ENCODE measurements around the gene ZC2HC1B. TPM values are rescaled to one million over a fixed set of nuclear protein-coding genes. Genes with fewer than 3 reads are reported as not detected.
"Not testable (repeated sequence)": the region's sequence is repeated elsewhere in the genome, so short reads cannot be mapped to it uniquely, and the experiment has no call there.

ZC2HC1B gene
- polyA plus RNA-seq, 4 donors: not detected

DNA sequence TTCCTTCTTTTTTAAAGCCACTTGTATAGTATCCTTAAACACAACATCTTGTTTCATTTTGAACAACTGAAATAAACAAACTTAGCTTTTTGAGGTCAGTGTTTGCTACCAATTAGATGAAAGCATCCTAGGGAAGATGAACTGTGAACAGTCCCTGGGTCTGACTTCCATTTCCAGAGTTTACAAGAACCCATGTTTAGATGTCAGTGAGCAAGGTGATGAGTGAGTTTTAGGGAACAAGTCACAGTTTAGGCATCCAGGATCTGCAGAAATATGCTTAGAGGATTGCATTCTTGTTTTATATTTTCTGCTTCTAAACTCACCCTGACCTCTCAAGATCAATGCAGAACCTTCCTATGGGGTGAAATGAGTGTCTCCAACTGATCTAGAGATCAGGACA is 3.0 kb downstream of the ZC2HC1B start:
- no peak for DNase-seq (ENCODE audit: low read depth in 4 of 4, low spot score in 3 of 4)

- DNase-seq (ENCODE audit: low read depth in 4 of 4, low spot score in 3 of 4): not testable (repeated sequence)
Measured at GRCh38 chr6:143868808-143869207, 4.5 kb downstream of the ZC2HC1B start.

- DNase-seq (ENCODE audit: low read depth in 4 of 4, low spot score in 3 of 4): not testable (repeated sequence)
Measured at GRCh38 chr6:143871202-143871730, 7.0 kb downstream of the ZC2HC1B start.

GRCh38 chr6:143872201-143872600 is 7.9 kb downstream of the ZC2HC1B start:
- DNase-seq (ENCODE audit: low read depth in 4 of 4, low spot score in 3 of 4): no peak

- not testable (repeated sequence) for DNase-seq (ENCODE audit: low read depth in 4 of 4, low spot score in 3 of 4)
Measured at GRCh38 chr6:143873600-143873999, 9.3 kb downstream of the ZC2HC1B start.

GRCh38 chr6:143874503-143874902 is 10.2 kb downstream of the ZC2HC1B start:
- DNase-seq (ENCODE audit: low read depth in 4 of 4, low spot score in 3 of 4): not testable (repeated sequence)

DNA sequence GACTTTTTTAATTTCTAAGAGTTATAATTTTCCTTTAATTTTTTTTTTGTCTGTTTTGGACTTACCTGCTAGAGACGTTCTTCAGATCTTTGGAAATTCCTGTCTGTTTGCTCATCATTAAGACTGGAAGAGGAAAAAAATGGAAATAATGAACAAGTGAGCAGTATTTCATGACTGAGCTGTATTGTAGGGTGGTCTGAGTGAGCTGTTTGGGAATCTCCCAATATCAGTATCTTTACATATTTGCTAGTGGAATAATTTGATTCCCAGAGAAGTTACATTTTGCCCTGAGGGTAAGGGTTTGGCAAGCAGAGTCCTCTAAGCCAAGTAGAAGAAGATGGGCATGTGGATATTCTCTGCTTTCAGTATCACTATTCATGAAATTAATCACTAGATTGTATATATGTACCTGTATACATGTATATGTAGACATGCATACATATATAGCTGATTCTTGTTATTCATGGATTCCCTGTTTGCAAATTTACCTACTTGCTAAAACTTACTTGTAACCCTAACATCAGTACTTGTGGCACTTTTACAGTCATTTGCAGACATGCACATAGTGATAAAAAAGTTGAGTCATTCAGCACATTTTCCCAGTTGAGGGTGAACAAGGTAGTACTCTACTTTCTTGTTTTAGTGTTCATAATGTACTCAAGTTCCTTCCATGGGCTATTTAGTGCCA is 13.5 kb downstream of the ZC2HC1B start:
- no peak for DNase-seq (ENCODE audit: low read depth in 4 of 4, low spot score in 3 of 4)

GRCh38 chr6:143878272-143878760 is 14.0 kb downstream of the ZC2HC1B start:
- no peak for DNase-seq (ENCODE audit: low read depth in 4 of 4, low spot score in 3 of 4)

- no peak for DNase-seq (ENCODE audit: low read depth in 4 of 4, low spot score in 3 of 4)
Measured at GRCh38 chr6:143880412-143880811, 16.1 kb downstream of the ZC2HC1B start.

- no peak for DNase-seq (ENCODE audit: low read depth in 4 of 4, low spot score in 3 of 4)
Measured at GRCh38 chr6:143882401-143882930, 18.2 kb downstream of the ZC2HC1B start.

DNA sequence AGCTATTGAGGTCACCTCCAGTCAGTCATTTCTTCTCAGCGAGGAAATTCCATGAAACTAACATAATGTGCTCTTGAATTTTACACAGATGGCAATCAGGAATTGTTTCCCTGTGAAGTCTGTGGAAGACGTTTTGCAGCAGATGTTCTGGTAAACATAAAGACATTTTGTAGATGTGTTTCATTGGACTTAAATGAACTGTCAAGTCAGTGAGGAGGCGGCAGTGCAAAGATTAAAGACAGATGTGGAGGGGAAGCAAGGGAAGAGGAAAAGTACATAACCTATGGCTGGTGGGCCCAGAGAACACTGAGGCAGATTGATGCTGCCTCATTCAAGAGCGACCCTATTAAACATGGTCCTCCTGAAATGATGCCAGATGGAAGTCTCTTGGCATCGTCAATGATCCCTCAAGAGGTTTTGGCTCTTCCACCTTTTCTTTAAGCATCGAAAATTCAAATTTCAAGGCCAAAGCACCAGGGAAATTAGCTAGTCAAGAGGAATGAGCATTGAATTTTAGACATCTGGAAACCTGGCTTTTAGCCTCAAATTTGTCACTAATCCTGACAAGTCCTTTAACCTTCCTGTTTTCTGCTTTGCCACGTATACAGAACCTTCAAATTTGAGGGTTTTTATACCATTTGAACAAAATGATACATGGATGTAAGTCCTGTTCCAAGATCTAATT is 20.1 kb downstream of the ZC2HC1B start:
- DNase-seq (ENCODE audit: low read depth in 4 of 4, low spot score in 3 of 4): no peak

DNA sequence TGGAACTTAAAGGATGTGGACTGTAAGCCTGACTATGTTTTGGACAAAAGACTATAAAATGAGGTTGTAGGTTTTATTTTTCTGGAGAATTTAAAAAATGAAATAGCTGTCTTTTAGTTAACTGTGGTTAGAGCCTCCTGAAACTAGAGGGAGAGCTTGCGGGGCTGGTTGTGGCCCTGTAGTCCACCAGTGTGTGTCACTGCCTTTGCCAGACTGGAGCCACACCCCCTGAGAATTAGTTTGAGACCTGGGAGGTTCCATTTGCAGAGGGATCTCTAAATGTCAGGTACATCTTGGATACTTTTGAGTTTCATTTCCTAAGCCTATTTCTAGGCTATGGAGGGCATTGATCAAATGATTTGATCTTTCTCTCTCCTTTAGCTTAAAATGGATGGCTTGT is 20.8 kb downstream of the ZC2HC1B start:
- no peak for DNase-seq (ENCODE audit: low read depth in 4 of 4, low spot score in 3 of 4)

GRCh38 chr6:143894655-143895054 is 30.4 kb downstream of the ZC2HC1B start:
- no peak for DNase-seq (ENCODE audit: low read depth in 4 of 4, low spot score in 3 of 4)

GRCh38 chr6:143896126-143896860 is 32.0 kb downstream of the ZC2HC1B start:
- DNase-seq (ENCODE audit: low read depth in 4 of 4, low spot score in 3 of 4): no peak

DNA sequence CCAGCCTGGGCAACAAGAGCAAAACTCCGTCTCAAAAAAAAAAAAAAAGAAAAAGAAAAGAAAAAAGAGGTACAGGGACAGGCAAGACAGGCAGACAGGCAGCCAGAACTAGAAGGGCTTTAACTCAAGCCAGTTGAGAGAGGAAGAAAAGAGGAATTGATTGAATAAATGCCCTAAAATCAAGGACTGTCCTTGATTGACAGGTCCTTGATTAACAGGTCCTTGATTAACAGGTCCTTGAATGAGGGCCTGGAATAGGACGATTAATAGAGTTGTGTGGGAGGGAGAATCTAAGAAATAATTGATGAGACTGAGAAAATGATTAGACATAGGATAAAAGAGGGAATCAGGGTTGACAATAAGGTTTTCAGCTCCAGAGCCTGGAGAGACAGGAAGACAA is 36.1 kb downstream of the ZC2HC1B start:
- DNase-seq (ENCODE audit: low read depth in 4 of 4, low spot score in 3 of 4): no peak

GRCh38 chr6:143901885-143902750 is 37.8 kb downstream of the ZC2HC1B start:
- peak; percentile 68 to 80 (median 77) for DNase-seq (ENCODE audit: low read depth in 4 of 4, low spot score in 3 of 4)

DNA sequence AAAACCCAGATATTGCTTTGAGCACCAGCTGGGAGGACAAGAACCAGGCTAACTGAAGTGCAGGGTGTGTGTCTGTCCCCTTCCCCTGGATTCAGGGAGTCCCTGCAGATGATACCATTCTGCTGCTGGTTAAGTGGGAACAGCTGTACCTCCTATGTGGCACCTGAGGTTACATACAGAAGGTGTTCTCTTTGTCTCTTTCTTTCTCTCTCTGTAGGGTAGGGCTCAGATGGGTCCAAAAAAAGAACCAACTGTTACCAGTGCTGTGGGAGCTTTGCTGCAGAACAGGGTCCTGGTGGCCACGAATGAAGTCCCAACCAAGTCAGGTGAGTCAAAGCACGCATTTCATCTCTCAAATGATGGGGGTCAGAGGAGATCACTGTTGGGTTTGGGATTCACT is 38.6 kb downstream of the ZC2HC1B start:
- no peak for DNase-seq (ENCODE audit: low read depth in 4 of 4, low spot score in 3 of 4)

DNA sequence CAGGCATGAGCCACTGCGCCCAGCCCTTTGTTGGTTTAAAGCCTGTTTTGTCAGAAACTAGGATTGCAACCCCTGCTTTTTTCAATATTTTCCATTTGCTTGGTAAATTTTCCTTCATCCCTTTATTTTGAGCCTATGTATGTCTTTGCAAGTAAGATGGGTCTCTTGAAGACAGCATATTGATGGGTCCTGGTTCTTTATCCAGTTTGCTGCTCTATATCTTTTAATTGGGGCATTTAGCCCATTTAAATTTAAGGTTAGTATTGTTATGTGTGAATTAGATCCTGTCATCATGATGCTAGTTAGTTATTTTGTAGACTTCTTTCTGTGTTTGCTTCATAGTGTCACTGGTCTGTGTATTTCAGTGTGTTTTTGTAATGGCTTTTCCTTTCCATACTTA is 46.8 kb downstream of the ZC2HC1B start:
- no peak for DNase-seq (ENCODE audit: low read depth in 4 of 4, low spot score in 3 of 4)

DNA sequence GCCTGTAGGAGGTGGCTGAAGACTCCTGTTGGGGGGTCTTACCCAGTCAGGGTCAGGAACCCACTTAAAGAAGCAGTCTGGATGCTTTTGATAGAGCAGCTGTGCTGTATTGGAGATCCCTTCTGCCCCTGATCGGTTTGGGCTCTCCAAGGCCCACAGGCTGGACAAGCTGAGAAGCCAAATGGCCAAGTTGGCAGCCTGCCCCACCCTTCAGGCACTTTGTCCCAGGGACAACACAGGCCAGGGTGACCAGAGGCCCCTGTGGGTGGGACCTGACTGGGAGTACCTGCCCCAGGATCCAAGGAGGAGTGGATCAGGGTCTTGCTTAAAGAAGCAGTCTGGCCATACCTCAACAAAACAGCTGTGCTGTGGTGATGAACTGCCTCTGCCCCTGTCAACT is 48.4 kb downstream of the ZC2HC1B start:
- DNase-seq (ENCODE audit: low read depth in 4 of 4, low spot score in 3 of 4): no peak

DNA sequence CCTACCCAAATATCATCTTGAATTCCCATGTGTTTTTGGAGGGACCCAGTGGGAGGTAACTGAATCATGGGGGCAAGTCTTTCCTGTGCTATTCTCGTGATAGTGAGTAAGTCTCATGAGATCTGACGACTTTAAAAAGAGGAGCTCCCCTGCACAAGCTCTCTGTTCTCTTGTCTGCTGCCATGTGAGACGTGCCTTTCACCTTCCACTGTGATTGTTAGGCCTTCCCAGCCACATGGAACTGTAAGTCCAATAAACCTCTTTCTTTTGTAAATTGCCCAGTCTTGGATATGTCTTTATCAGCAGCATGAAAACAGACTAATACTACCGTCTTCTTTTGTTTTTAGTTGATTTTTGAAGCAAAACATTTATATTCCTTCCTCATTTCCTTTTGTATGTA is 52.8 kb downstream of the ZC2HC1B start:
- not testable (repeated sequence) for DNase-seq (ENCODE audit: low read depth in 4 of 4, low spot score in 3 of 4)

All from left renal pelvis (tissue), 4 donors.